ENCODE measurements around the gene ITCH. TPM values are rescaled to one million over a fixed set of nuclear protein-coding genes. Genes with fewer than 3 reads are reported as not detected.

ITCH gene
- total RNA-seq, 2 experiments from 2014 or later, result 26.1 to 36.8 TPM

DNA sequence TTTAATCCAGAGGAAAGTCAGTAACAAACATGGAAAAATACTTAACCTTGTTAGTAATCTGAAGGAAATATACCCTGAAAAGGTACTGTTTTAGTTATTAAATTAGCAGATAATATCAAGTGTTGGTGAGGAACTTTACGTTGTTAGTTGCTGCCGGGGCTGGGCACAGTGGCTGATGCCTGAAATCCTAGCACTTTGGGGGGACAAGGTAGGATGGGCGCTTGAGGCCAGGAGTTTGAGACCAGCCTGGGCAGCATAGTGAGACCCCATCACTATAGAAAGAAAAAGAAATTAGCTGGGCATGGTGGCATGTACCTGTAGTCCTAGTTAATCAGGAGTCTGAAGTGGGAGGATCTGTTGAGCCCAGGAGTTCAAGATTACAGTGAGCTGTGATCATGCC lies 80.5 kb downstream of the ITCH start:
- ChIA-PET POLR2A (no interaction called here), CTCF (ENCODE audit: unreplicated experiment) (no interaction called here)
- TF ChIP-seq CTCF (conservative IDR thresholded peaks at IDR 0.05; ENCODE audit: low read length) (no peak), EZH2phosphoT487 (IDR thresholded peaks at IDR 0.05; ENCODE audit: borderline replicate concordance, low read depth, low read length) (no peak)
- no TSS peak for BruUV-seq (replicated peaks)
- no peak overlapping the region for H3K27ac ChIP-seq (ENCODE audit: low read depth, low read length, poor library complexity, severe bottlenecking)
- H4K20me1 ChIP-seq (ENCODE audit: insufficient read depth, low read length), result no peaks in the 10 kb centered on the region
- no peak overlapping the region for H2AFZ ChIP-seq (ENCODE audit: low read length)
- no peaks in the 10 kb centered on the region for H3K79me2 ChIP-seq (ENCODE audit: insufficient read depth, low read depth, low read length)
- H3K9me2 ChIP-seq (ENCODE audit: insufficient read depth, low read length), result no peaks in the 10 kb centered on the region
- no peak overlapping the region for H3K4me3 ChIP-seq (ENCODE audit: low read depth, low read length, poor library complexity, severe bottlenecking)
- peaks cover 6% of the 10 kb centered on the region for H3K4me1 ChIP-seq (ENCODE audit: insufficient read depth, low read length, poor library complexity, severe bottlenecking)
- H3K36me3 ChIP-seq (ENCODE audit: insufficient read depth, low read length), result peaks cover 91% of the 10 kb centered on the region
- H3K9me3 ChIP-seq (ENCODE audit: low read length), result no peaks in the 10 kb centered on the region
- no peak for DNase-seq (ENCODE audit: low spot score)
- intact Hi-C loops (cut with micrococcal nuclease; ENCODE audit: unreplicated experiment), result no loop called here
- H3K4me2 ChIP-seq (ENCODE audit: low read length), result no peak overlapping the region

GRCh38 chr20:34445177-34446065 lies 82.3 kb downstream of the ITCH start:
- no peak for TF ChIP-seq CTCF (conservative IDR thresholded peaks at IDR 0.05; ENCODE audit: low read length)
- TF ChIP-seq EZH2phosphoT487 (IDR thresholded peaks at IDR 0.05; ENCODE audit: borderline replicate concordance, low read depth, low read length), result no peak
- no peaks in the 10 kb centered on the region for H3K9me2 ChIP-seq (ENCODE audit: insufficient read depth, low read length)
- H3K27ac ChIP-seq (ENCODE audit: low read depth, low read length, poor library complexity, severe bottlenecking), result no peak overlapping the region
- no TSS peak for BruUV-seq (replicated peaks)
- ChIA-PET CTCF (ENCODE audit: unreplicated experiment) (interaction anchor here (0.6 kb wide), 2 partner anchors 244 to 296 kb away, joined by 4 read pairs; no protein-coding TSS in a partner anchor), POLR2A (interaction anchor here (0.6 to 1.5 kb wide), 3 partner anchors 10 to 83 kb away, joined by 3 read pairs; no protein-coding TSS in a partner anchor)
- intact Hi-C loops (cut with micrococcal nuclease; ENCODE audit: unreplicated experiment), result no loop called here
- H3K4me3 ChIP-seq (ENCODE audit: low read depth, low read length, poor library complexity, severe bottlenecking), result no peak overlapping the region
- H3K9me3 ChIP-seq (ENCODE audit: low read length), result no peaks in the 10 kb centered on the region
- no peak for DNase-seq (ENCODE audit: low spot score)
- no peaks in the 10 kb centered on the region for H3K79me2 ChIP-seq (ENCODE audit: insufficient read depth, low read depth, low read length)
- no peak overlapping the region for H3K4me2 ChIP-seq (ENCODE audit: low read length)
- no peaks in the 10 kb centered on the region for H4K20me1 ChIP-seq (ENCODE audit: insufficient read depth, low read length)
- no peak overlapping the region for H2AFZ ChIP-seq (ENCODE audit: low read length)
- peaks cover 91% of the 10 kb centered on the region for H3K36me3 ChIP-seq (ENCODE audit: insufficient read depth, low read length)
- peaks cover 6% of the 10 kb centered on the region for H3K4me1 ChIP-seq (ENCODE audit: insufficient read depth, low read length, poor library complexity, severe bottlenecking)

DNA sequence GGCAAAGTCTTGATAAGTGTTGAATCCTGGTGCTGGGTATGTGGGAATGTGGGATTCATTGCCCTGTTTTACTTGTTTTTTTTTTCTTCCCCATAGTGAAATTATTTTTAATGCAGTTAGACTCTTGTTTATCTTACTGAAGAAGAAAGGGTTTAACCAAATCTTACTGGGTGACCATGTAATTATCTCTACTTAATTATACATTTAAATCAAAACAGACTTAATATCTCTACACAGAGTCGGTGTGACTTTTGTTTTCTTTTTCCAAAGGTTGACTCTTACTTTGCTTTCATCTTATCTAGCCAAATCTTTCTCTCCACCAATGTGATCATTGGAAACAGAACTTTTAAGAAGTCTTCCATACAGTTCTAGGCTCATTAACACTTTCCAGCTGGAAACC lies 85.4 kb downstream of the ITCH start:
- no peaks in the 10 kb centered on the region for H3K79me2 ChIP-seq (ENCODE audit: insufficient read depth, low read depth, low read length)
- DNase-seq (ENCODE audit: low spot score), result no peak
- H3K4me3 ChIP-seq (ENCODE audit: low read depth, low read length, poor library complexity, severe bottlenecking), result no peak overlapping the region
- CTCF ChIA-PET (ENCODE audit: unreplicated experiment), result no interaction called here
- H3K9me3 ChIP-seq (ENCODE audit: low read length), result no peaks in the 10 kb centered on the region
- no peak overlapping the region for H2AFZ ChIP-seq (ENCODE audit: low read length)
- no TSS peak for BruUV-seq (replicated peaks)
- H3K4me1 ChIP-seq (ENCODE audit: insufficient read depth, low read length, poor library complexity, severe bottlenecking), result peaks cover 6% of the 10 kb centered on the region
- no peaks in the 10 kb centered on the region for H3K9me2 ChIP-seq (ENCODE audit: insufficient read depth, low read length)
- peaks cover 92% of the 10 kb centered on the region for H3K36me3 ChIP-seq (ENCODE audit: insufficient read depth, low read length)
- no peaks in the 10 kb centered on the region for H4K20me1 ChIP-seq (ENCODE audit: insufficient read depth, low read length)
- intact Hi-C loops (cut with micrococcal nuclease; ENCODE audit: unreplicated experiment), result no loop called here
- no peak overlapping the region for H3K27ac ChIP-seq (ENCODE audit: low read depth, low read length, poor library complexity, severe bottlenecking)
- H3K4me2 ChIP-seq (ENCODE audit: low read length), result no peak overlapping the region
- TF ChIP-seq CTCF (conservative IDR thresholded peaks at IDR 0.05; ENCODE audit: low read length) (no peak), EZH2phosphoT487 (IDR thresholded peaks at IDR 0.05; ENCODE audit: borderline replicate concordance, low read depth, low read length) (no peak)
- POLR2A ChIA-PET, result no interaction called here
